HepG2 (cell line): ENCODE data around the gene C2orf81. TPM values are rescaled to one million over a fixed set of nuclear protein-coding genes. Genes with fewer than 3 reads are reported as not detected.

Source experiments
- AHDC1 ChIP-seq: sonication (generic); formaldehyde crosslinking; IDR thresholded peaks from 2 replicates; pipeline ENCODE4 v1.5.1; 2020; ENCODE audit warnings: mild to moderate bottlenecking, missing genetic modification reagents, borderline replicate concordance
- CTCF ChIP-seq: sonication (generic); formaldehyde crosslinking; IDR thresholded peaks from 2 replicates; pipeline ENCODE4 v1.5.0; 2020; ENCODE audit warnings: mild to moderate bottlenecking, missing genetic modification reagents, moderate library complexity
- IRF1 ChIP-seq: sonication (generic); formaldehyde crosslinking; IDR thresholded peaks from 2 replicates; pipeline ENCODE4 v1.4.0; 2020; ENCODE audit warnings: low read depth, mild to moderate bottlenecking, missing genetic modification reagents
- MTF2 ChIP-seq: sonication (generic); formaldehyde crosslinking; IDR thresholded peaks from 2 replicates; pipeline ENCODE4 v1.5.0; 2020; ENCODE audit warnings: missing genetic modification reagents, borderline replicate concordance
- NR2F1 ChIP-seq, 2 experiments: fragments of 450-650 bp in 1 of 2; formaldehyde crosslinking in 1 of 2; IDR thresholded peaks; 2 replicates each; pipeline versions ENCODE4 v1.5.0 to v1.6.1; 2016 to 2020; ENCODE audit warnings: mild to moderate bottlenecking in 1 of 2, missing compliant biosample characterization in 1 of 2, missing genetic modification reagents in 1 of 2, moderate library complexity in 1 of 2
- ONECUT2 ChIP-seq: sonication (generic); formaldehyde crosslinking; IDR thresholded peaks from 2 replicates; pipeline ENCODE4 v1.4.0; 2020; ENCODE audit warnings: missing genetic modification reagents
- PAWR ChIP-seq: sonication (generic); formaldehyde crosslinking; IDR thresholded peaks from 2 replicates; pipeline ENCODE4 v1.4.0; 2020; ENCODE audit warnings: missing genetic modification reagents, mild to moderate bottlenecking, borderline replicate concordance
- TOPORS ChIP-seq: sonication (generic); formaldehyde crosslinking; IDR thresholded peaks from 2 replicates; pipeline ENCODE4 v1.8.0; 2023; ENCODE audit warnings: mild to moderate bottlenecking, missing genetic modification reagents
- ZNF230 ChIP-seq: sonication (generic); formaldehyde crosslinking; IDR thresholded peaks from 2 replicates; pipeline ENCODE4 v1.4.0; 2020; ENCODE audit warnings: mild to moderate bottlenecking, missing genetic modification reagents
- ZNF512 ChIP-seq: sonication (generic); formaldehyde crosslinking; IDR thresholded peaks from 2 replicates; pipeline ENCODE4 v1.4.0; 2020; ENCODE audit warnings: mild to moderate bottlenecking, missing genetic modification reagents
- ZXDC ChIP-seq: sonication (generic); formaldehyde crosslinking; IDR thresholded peaks from 2 replicates; pipeline ENCODE4 v1.5.0; 2020; ENCODE audit warnings: mild to moderate bottlenecking, missing genetic modification reagents
- polyA plus RNA-seq, 8 experiments: library from polyadenylated mRNA; depleted of rRNA in 3 of 8; stranded (reverse) in 7 of 8; unstranded in 1 of 8; fragments of >200 nt; fragmentation: Illumina TruSeq in 4 of 8; extraction: Trizol in 4 of 8; gene quantifications; 2 replicates each; pipeline versions ENCODE4 v1.2.1 to v1.2.3, GENCODE V29; 2011 to 2016; ENCODE audit warnings: low read depth in 4 of 8, missing spikeins in 1 of 8, mixed read lengths in 1 of 8; ENCODE audit not compliant: insufficient read depth in 1 of 8
- total RNA-seq, 5 experiments: library from RNA; depleted of rRNA; stranded (reverse); fragments of >200 nt; fragmentation: Illumina TruSeq; extraction: Trizol; gene quantifications; 2 replicates each; pipeline ENCODE4 v1.2.3, GENCODE V29; 2016; ENCODE audit warnings: low read depth in 1 of 5
- TF ChIP-seq, protein P1 (sequence below): sonication (generic); formaldehyde crosslinking; IDR thresholded peaks from 2 replicates; pipeline ENCODE4 v1.4.0; 2020; ENCODE audit warnings: mild to moderate bottlenecking, missing genetic modification reagents
- TF ChIP-seq, protein P2 (sequence below): sonication (generic); formaldehyde crosslinking; IDR thresholded peaks from 2 replicates; pipeline ENCODE4 v1.5.0; 2020; ENCODE audit warnings: missing genetic modification reagents, mild to moderate bottlenecking, borderline replicate concordance

Gene C2orf81
- total and polyA plus RNA-seq, 2 of the 13 experiments (the other 11 are each of a cell fraction or from before 2014, with no cell fraction given), result 0.15 to 0.17 TPM

GRCh38 chr2:74457129-74457548, 35.7 kb upstream of the C2orf81 start (continued):
- TF ChIP-seq NR2F1 (CRISPR knock-in tag; IDR thresholded peaks at IDR 0.05) (0 out of 4 replicates have a peak, but pooled peaks of 1 of the 2 experiments have one; percentile 4), AHDC1 (peak; percentile 8; the same call in 1 of the 2 replicates), ZNF230 (no peak), PAWR (CRISPR knock-in tag) (no peak), MTF2 (CRISPR knock-in tag) (no peak), TOPORS (no peak), ONECUT2 (CRISPR knock-in tag) (no peak), ZNF512 (CRISPR knock-in tag) (no peak), IRF1 (no peak), ZXDC (peak; percentile 53; the same call in 1 of the 2 replicates), CTCF (CRISPR knock-in tag) (peak; percentile 31; the same call in 1 of the 2 replicates)
- TF ChIP-seq, protein P1, sequence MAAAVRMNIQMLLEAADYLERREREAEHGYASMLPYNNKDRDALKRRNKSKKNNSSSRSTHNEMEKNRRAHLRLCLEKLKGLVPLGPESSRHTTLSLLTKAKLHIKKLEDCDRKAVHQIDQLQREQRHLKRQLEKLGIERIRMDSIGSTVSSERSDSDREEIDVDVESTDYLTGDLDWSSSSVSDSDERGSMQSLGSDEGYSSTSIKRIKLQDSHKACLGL (CRISPR knock-in tag), result peak; percentile 11; the same call in 1 of the 2 replicates
- TF ChIP-seq, protein P2, sequence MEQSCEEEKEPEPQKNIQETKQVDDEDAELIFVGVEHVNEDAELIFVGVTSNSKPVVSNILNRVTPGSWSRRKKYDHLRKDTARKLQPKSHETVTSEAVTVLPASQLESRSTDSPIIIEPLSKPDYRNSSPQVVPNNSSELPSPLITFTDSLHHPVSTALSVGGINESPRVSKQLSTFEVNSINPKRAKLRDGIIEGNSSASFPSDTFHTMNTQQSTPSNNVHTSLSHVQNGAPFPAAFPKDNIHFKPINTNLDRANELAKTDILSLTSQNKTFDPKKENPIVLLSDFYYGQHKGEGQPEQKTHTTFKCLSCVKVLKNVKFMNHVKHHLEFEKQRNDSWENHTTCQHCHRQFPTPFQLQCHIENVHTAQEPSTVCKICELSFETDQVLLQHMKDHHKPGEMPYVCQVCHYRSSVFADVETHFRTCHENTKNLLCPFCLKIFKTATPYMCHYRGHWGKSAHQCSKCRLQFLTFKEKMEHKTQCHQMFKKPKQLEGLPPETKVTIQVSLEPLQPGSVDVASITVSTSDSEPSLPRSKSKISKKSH (CRISPR knock-in tag), result 0 out of 2 replicates have a peak, but pooled peaks have one; percentile 0
